ENCODE results near the gene SEC24C. TPM values are rescaled to one million over a fixed set of nuclear protein-coding genes. Genes with fewer than 3 reads are reported as not detected.

SEC24C gene
- polyA plus RNA-seq, 2 of the 4 experiments (the other 2 are of a cell fraction), result 54.3 to 84.7 TPM

DNA sequence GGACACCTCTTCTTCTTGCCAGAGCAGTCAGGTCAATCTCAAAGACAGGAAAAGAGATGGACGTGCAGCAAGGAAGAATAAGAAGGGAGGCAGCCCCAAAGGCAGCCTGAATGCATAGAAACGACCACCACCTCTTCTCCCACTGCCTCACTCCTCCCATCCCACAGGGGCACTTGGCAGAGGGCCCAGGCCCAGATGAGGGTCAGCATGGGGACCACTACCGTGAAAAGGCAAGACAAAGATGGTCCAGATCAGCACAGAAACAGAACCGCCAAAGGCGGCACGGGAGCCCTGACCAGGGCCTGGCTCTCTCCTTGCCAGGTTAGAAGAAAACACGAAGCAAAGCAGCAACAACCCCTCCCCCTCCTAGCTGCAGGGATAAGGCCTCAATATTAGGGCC, 69.2 kb downstream of the SEC24C start:
- CTCF ChIA-PET, result interaction anchor here (0.8 kb wide), 1 partner anchor 75 kb away, joined by 3 read pairs; no protein-coding TSS in a partner anchor

DNA sequence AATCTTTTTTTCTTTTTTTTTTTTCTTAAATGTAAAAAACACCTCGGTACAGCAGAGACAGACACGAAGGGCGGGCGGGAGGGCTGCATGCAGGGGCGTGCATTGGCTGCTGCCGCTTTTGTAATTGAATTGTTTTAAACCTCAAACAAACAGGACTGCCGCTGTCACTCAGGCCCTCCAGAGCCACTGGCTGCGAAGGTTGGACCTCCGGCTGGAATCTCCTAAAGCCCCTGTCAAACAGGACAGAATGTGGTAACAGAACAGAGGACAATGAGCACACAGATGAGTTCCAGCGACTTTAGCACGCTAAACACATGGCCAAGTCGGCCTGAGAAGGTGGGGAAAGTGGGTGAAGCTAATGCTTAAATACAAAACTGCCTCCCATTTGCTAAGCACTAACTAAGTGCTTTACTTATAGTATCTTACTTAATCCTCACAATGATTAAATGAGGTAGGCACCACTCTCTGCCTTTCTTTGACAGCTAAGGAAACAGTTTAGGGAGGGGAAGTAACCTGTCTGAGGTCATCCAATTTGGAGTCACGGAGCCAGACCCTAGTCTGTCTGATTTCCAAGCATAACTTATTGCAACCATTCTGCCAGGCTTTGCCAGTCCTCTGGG, 70.2 kb downstream of the SEC24C start:
- ATAC-seq, result no peak
- Histone ChIP-seq H3K4me2 (no peak overlapping the region), H3K4me3 (no peak overlapping the region), H3K4me1 (peaks cover 10% of the 10 kb centered on the region; the same call in 2 of the 3 replicates), H3K9me3 (no peaks in the 10 kb centered on the region), H3K27ac (no peak overlapping the region)
- TF ChIP-seq HEYL (CRISPR knock-in tag; IDR thresholded peaks at IDR 0.05), result no peak
- TF ChIP-seq TFCP2L1 (CRISPR knock-in tag; IDR thresholded peaks at IDR 0.05), result no peak
- no peak for TF ChIP-seq HOXB13 (CRISPR knock-in tag; IDR thresholded peaks at IDR 0.05; ENCODE audit: low read depth)
- TF ChIP-seq, protein P1, sequence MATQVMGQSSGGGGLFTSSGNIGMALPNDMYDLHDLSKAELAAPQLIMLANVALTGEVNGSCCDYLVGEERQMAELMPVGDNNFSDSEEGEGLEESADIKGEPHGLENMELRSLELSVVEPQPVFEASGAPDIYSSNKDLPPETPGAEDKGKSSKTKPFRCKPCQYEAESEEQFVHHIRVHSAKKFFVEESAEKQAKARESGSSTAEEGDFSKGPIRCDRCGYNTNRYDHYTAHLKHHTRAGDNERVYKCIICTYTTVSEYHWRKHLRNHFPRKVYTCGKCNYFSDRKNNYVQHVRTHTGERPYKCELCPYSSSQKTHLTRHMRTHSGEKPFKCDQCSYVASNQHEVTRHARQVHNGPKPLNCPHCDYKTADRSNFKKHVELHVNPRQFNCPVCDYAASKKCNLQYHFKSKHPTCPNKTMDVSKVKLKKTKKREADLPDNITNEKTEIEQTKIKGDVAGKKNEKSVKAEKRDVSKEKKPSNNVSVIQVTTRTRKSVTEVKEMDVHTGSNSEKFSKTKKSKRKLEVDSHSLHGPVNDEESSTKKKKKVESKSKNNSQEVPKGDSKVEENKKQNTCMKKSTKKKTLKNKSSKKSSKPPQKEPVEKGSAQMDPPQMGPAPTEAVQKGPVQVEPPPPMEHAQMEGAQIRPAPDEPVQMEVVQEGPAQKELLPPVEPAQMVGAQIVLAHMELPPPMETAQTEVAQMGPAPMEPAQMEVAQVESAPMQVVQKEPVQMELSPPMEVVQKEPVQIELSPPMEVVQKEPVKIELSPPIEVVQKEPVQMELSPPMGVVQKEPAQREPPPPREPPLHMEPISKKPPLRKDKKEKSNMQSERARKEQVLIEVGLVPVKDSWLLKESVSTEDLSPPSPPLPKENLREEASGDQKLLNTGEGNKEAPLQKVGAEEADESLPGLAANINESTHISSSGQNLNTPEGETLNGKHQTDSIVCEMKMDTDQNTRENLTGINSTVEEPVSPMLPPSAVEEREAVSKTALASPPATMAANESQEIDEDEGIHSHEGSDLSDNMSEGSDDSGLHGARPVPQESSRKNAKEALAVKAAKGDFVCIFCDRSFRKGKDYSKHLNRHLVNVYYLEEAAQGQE (IDR thresholded peaks at IDR 0.05), result no peak
- no peak for TF ChIP-seq POLR2AphosphoS2 (conservative IDR thresholded peaks at IDR 0.05; ENCODE audit: low read length)
- TF ChIP-seq RAD21 (conservative IDR thresholded peaks at IDR 0.05 in 1 of 2, IDR thresholded peaks at IDR 0.05 in 1 of 2), result no peak
- no peak for TF ChIP-seq MYC (IDR thresholded peaks at IDR 0.05; ENCODE audit: borderline replicate concordance, low read length)
- no peak for TF ChIP-seq ZNF302 (CRISPR knock-in tag; IDR thresholded peaks at IDR 0.05)
- WGBS (ENCODE audit: missing lambda C conversion rate), result 94% methylated on average over 13 of the region's 13 CpGs
- FAIRE-seq, result no peak
- ChIA-PET POLR2A (interaction anchor here (0.6 kb wide), 1 partner anchor 94 kb away, joined by 3 read pairs; no protein-coding TSS in a partner anchor), CTCF (interaction anchor here (0.5 to 2.8 kb wide), 7 partner anchors 20 to 267 kb away, joined by 3 to 13 read pairs (median 3); no protein-coding TSS in a partner anchor)
- no peak for DNase-seq (ENCODE audit: low read depth in 1 of 2, low spot score in 1 of 2)

More for the DNA sequence above, 69.2 kb downstream of the SEC24C start:
- 86% methylated on average over 7 of the region's 7 CpGs for WGBS (ENCODE audit: missing lambda C conversion rate)
- no peak for FAIRE-seq
- Histone ChIP-seq H3K4me1 (peaks cover 14% of the 10 kb centered on the region; the same call in 2 of the 3 replicates), H3K27ac (no peak overlapping the region), H3K4me3 (no peak overlapping the region), H3K4me2 (no peak overlapping the region), H3K9me3 (no peaks in the 10 kb centered on the region)
- no peak for ATAC-seq
- POLR2A ChIA-PET, result no interaction called here
- no peak for DNase-seq (ENCODE audit: low read depth in 1 of 2, low spot score in 1 of 2)
- TF ChIP-seq ZC3H11A (IDR thresholded peaks at IDR 0.05), result no peak
- TF ChIP-seq CBX8 (IDR thresholded peaks at IDR 0.05), result no peak
- TF ChIP-seq MAFK (IDR thresholded peaks at IDR 0.05; ENCODE audit: partially characterized antibody), result no peak
- TF ChIP-seq, protein P2, sequence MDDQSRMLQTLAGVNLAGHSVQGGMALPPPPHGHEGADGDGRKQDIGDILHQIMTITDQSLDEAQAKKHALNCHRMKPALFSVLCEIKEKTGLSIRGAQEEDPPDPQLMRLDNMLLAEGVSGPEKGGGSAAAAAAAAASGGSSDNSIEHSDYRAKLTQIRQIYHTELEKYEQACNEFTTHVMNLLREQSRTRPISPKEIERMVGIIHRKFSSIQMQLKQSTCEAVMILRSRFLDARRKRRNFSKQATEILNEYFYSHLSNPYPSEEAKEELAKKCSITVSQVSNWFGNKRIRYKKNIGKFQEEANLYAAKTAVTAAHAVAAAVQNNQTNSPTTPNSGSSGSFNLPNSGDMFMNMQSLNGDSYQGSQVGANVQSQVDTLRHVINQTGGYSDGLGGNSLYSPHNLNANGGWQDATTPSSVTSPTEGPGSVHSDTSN (IDR thresholded peaks at IDR 0.05), result no peak
- TF ChIP-seq NFE2L2 (conservative IDR thresholded peaks at IDR 0.05; ENCODE audit: low read length), result no peak
- no peak for TF ChIP-seq ZSCAN20 (CRISPR knock-in tag; IDR thresholded peaks at IDR 0.05)
- TF ChIP-seq, protein P1 (IDR thresholded peaks at IDR 0.05), result no peak
- no peak for TF ChIP-seq HEYL (CRISPR knock-in tag; IDR thresholded peaks at IDR 0.05)
- TF ChIP-seq RCOR1 (IDR thresholded peaks at IDR 0.05; ENCODE audit: low read depth, low read length), result no peak
- TF ChIP-seq CEBPB (IDR thresholded peaks at IDR 0.05), result no peak
- TF ChIP-seq POLR2A (IDR thresholded peaks at IDR 0.05; ENCODE audit: low read length), result no peak
- TF ChIP-seq, protein P3, sequence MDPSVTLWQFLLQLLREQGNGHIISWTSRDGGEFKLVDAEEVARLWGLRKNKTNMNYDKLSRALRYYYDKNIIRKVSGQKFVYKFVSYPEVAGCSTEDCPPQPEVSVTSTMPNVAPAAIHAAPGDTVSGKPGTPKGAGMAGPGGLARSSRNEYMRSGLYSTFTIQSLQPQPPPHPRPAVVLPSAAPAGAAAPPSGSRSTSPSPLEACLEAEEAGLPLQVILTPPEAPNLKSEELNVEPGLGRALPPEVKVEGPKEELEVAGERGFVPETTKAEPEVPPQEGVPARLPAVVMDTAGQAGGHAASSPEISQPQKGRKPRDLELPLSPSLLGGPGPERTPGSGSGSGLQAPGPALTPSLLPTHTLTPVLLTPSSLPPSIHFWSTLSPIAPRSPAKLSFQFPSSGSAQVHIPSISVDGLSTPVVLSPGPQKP (IDR thresholded peaks at IDR 0.05; ENCODE audit: low read depth, low read length), result no peak
- TF ChIP-seq CBX2 (IDR thresholded peaks at IDR 0.05; ENCODE audit: borderline replicate concordance, low read depth), result no peak
- no peak for TF ChIP-seq CHD2 (IDR thresholded peaks at IDR 0.05; ENCODE audit: low read length, partially characterized antibody)
- no peak for TF ChIP-seq NR3C1 (IDR thresholded peaks at IDR 0.05)
- TF ChIP-seq, protein P4, sequence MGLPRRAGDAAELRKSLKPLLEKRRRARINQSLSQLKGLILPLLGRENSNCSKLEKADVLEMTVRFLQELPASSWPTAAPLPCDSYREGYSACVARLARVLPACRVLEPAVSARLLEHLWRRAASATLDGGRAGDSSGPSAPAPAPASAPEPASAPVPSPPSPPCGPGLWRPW (IDR thresholded peaks at IDR 0.05), result no peak
- no peak for TF ChIP-seq TP53 (CRISPR knock-in tag; IDR thresholded peaks at IDR 0.05)
- no peak for TF ChIP-seq TFCP2L1 (CRISPR knock-in tag; IDR thresholded peaks at IDR 0.05)
- TF ChIP-seq JUN (IDR thresholded peaks at IDR 0.05), result no peak
- no peak for TF ChIP-seq RNF2 (IDR thresholded peaks at IDR 0.05; ENCODE audit: borderline replicate concordance, low read depth)
